Brain microvascular endothelial cell (primary cell): ENCODE measurements around the gene HTATIP2.
"Not testable (repeated sequence)": the region's sequence is repeated elsewhere in the genome, so short reads cannot be mapped to it uniquely, and the experiment has no call there.

ENCODE experiments used
- DNase-seq: peaks from one replicate; pipeline ENCODE4 v3.0.0-alpha.2; 2020
- H3K27ac ChIP-seq: fragments of 250-450 bp; sonication (Bioruptor Pico); 2 replicates; pipeline ENCODE4 v1.5.1; 2020; ENCODE audit warnings: mild to moderate bottlenecking, moderate library complexity
- H3K27me3 ChIP-seq: fragments of 250-450 bp; sonication (Bioruptor Pico); replicated peaks from 2 replicates; pipeline ENCODE4 v1.5.1; 2020; ENCODE audit warnings: mild to moderate bottlenecking
- H3K36me3 ChIP-seq: fragments of 250-450 bp; sonication (Bioruptor Pico); replicated peaks from 2 replicates; pipeline ENCODE4 v1.5.1; 2020; ENCODE audit warnings: mild to moderate bottlenecking
- H3K4me3 ChIP-seq: 2 replicates; pipeline ENCODE4 v1.5.1; 2011; ENCODE audit warnings: low read depth, mild to moderate bottlenecking, control low read depth, low read length, moderate library complexity
- CTCF ChIP-seq: IDR thresholded peaks from 2 replicates; pipeline ENCODE4 v1.5.1; 2011; ENCODE audit warnings: low read depth, mild to moderate bottlenecking, moderate library complexity, low read length, control low read depth, inconsistent platforms; ENCODE audit errors: missing control alignments
- in situ Hi-C: cut with HindIII; loops from 2 replicates; pipeline ENCODE4 v1.10.0; 2017; ENCODE audit warnings: low sequenced_read_pairs, low pct_ligation_motif_present

The HTATIP2 gene

GRCh38 chr11:20373147-20373546 is 9.6 kb downstream of the HTATIP2 start:
- in situ Hi-C loops = loop anchor here (25.0 kb wide), 2 partner anchors 436 to 636 kb away; no protein-coding TSS in a partner anchor
- H3K4me3 ChIP-seq = no peak overlapping the region
- no peak for DNase-seq
- no peak overlapping the region for H3K27ac ChIP-seq
- TF ChIP-seq CTCF = no peak
- H3K36me3 ChIP-seq = no peaks in the 10 kb centered on the region
- H3K27me3 ChIP-seq = no peaks in the 10 kb centered on the region

GRCh38 chr11:20373568-20374209 is 10.2 kb downstream of the HTATIP2 start:
- no peaks in the 10 kb centered on the region for H3K27me3 ChIP-seq

DNA sequence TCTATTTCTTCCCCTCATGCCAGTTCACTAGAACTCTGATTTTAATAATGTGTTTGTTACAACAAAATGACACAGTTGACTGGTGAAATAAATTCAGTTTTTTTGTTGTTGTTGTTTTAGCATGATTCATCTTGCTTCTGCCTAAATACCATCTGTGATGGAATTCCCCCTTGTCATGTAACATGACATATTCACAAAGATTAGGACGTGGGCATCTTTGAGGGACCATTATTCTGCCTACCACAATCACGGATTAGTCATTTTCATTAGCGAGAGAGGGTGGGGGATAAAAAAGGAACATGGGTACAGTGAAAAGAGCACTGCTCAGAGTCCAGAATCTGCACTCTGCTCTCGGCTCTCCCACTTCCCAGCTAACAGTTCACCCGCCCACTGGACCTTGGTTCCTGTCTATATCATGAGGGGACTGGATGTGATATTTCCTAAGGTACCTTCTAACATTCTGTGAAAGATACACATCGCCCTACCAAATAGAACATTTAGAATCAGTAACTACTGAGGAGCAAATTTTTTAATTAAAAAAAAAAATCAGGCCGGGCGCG is 11.3 kb downstream of the HTATIP2 start:
- no peak for DNase-seq
- in situ Hi-C loops = loop anchor here (25.0 kb wide), 2 partner anchors 438 to 638 kb away; no protein-coding TSS in a partner anchor
- TF ChIP-seq CTCF = no peak
- Histone ChIP-seq H3K27ac (no peak overlapping the region), H3K27me3 (no peaks in the 10 kb centered on the region), H3K36me3 (peaks cover 2% of the 10 kb centered on the region), H3K4me3 (no peak overlapping the region)

More at GRCh38 chr11:20373568-20374209, 10.2 kb downstream of the HTATIP2 start:
- H3K36me3 ChIP-seq = no peaks in the 10 kb centered on the region
- no peak overlapping the region for H3K27ac ChIP-seq
- no peak overlapping the region for H3K4me3 ChIP-seq
- no peak for TF ChIP-seq CTCF
- no peak for DNase-seq
- in situ Hi-C loops = loop anchor here (25.0 kb wide), 2 partner anchors 436 to 636 kb away; no protein-coding TSS in a partner anchor

GRCh38 chr11:20376162-20376730 is 12.7 kb downstream of the HTATIP2 start:
- in situ Hi-C loops = no loop called here
- H3K4me3 ChIP-seq = no peak overlapping the region
- no peak overlapping the region for H3K27ac ChIP-seq
- DNase-seq = no peak
- TF ChIP-seq CTCF = no peak
- peaks cover 2% of the 10 kb centered on the region for H3K36me3 ChIP-seq
- H3K27me3 ChIP-seq = no peaks in the 10 kb centered on the region

- in situ Hi-C loops = not testable (repeated sequence)
These were observed 22.5 kb downstream of the HTATIP2 start for GRCh38 chr11:20385996-20386395.

GRCh38 chr11:20387261-20388095 is 24.0 kb downstream of the HTATIP2 start, which contains the start of gene PRMT3:
Gene PRMT3, plus strand, starts transcription at chr11:20387716. Its CDS starts 31 bp downstream, at chr11:20387747.
- TF ChIP-seq CTCF = no peak
- DNase-seq = peak; percentile 91
- Histone ChIP-seq H3K27me3 (no peaks in the 10 kb centered on the region), H3K27ac (peak within 1 kb of the TSS; percentile 92), H3K4me3 (peak within 1 kb of the TSS; percentile 95), H3K36me3 (no peaks in the 10 kb centered on the region)
- in situ Hi-C loops = no loop called here

More at GRCh38 chr11:20385996-20386395, 22.5 kb downstream of the HTATIP2 start:
- not testable (repeated sequence) for H3K27me3 ChIP-seq, H3K4me3 ChIP-seq, DNase-seq, H3K27ac ChIP-seq, H3K36me3 ChIP-seq
